Keratinocyte (primary cell): ENCODE measurements around the gene CASP14.

Source experiments
- EZH2 ChIP-seq: IDR thresholded peaks from one replicate; pipeline ENCODE4 v1.6.1; 2012; ENCODE audit warnings: inconsistent platforms, mild to moderate bottlenecking, low read length, moderate library complexity
- TF ChIP-seq, protein P1 (sequence below), 3 experiments: IDR thresholded peaks in 1 of 3; conservative IDR thresholded peaks in 1 of 3; optimal IDR thresholded peaks in 1 of 3; 2 replicates in 2 of 3; 3 replicates in 1 of 3; pipeline versions ENCODE3 to v1.5.1; 2011; ENCODE audit warnings: low read length in 3 of 3, mild to moderate bottlenecking in 3 of 3, moderate library complexity in 2 of 3, control low read depth in 1 of 3, inconsistent platforms in 1 of 3; ENCODE audit not compliant: insufficient read depth in 2 of 3; ENCODE audit errors: extremely low read depth in 1 of 3

DNA sequence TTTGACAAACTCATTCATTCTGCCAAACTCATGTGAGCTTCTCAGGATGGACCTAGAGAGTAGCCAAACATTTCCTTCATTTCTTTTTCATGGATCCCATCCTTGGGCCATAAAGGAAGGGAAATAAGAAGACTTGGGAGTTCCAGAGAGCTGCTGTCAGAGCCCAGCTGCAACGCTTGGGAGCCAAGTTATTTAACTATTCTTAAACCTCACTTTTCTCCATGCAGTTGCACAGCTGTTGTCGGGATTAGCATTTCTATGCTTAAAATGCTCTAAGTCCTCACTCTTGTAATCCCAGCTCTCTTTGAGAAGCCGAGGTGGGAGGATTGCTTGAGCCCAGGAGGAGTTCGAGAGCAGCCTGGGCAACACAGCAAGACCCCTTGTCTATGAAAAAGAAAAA is 11.7 kb upstream of the CASP14 start:
- TF ChIP-seq, protein P1, sequence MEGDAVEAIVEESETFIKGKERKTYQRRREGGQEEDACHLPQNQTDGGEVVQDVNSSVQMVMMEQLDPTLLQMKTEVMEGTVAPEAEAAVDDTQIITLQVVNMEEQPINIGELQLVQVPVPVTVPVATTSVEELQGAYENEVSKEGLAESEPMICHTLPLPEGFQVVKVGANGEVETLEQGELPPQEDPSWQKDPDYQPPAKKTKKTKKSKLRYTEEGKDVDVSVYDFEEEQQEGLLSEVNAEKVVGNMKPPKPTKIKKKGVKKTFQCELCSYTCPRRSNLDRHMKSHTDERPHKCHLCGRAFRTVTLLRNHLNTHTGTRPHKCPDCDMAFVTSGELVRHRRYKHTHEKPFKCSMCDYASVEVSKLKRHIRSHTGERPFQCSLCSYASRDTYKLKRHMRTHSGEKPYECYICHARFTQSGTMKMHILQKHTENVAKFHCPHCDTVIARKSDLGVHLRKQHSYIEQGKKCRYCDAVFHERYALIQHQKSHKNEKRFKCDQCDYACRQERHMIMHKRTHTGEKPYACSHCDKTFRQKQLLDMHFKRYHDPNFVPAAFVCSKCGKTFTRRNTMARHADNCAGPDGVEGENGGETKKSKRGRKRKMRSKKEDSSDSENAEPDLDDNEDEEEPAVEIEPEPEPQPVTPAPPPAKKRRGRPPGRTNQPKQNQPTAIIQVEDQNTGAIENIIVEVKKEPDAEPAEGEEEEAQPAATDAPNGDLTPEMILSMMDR (optimal IDR thresholded peaks at IDR 0.05 in 1 of 3, IDR thresholded peaks at IDR 0.05 in 1 of 3, conservative IDR thresholded peaks at IDR 0.05 in 1 of 3; ENCODE audit: extremely low read depth in 1 of 3, insufficient read depth in 2 of 3, low read length in 3 of 3), result no peak
- no peak for TF ChIP-seq EZH2
